ENCODE measurements around the gene PRR5L.

- TF ChIP-seq POLR2A (IDR thresholded peaks at IDR 0.05; ENCODE audit: low read depth, low read length) (no peak), TAF1 (IDR thresholded peaks at IDR 0.05; ENCODE audit: low read depth, low read length) (no peak), POLR2AphosphoS5 (IDR thresholded peaks at IDR 0.05; ENCODE audit: low read depth, low read length) (no peak), SPI1 (IDR thresholded peaks at IDR 0.05; ENCODE audit: low read depth, low read length) (no peak), PAX5 (IDR thresholded peaks at IDR 0.05; ENCODE audit: insufficient read depth, low read length, severe bottlenecking) (no peak)
Measured at GRCh38 chr11:36450110-36450572, 154.1 kb downstream of the PRR5L start.

Measured in GM12891 (cell line).